Measurements from ENCODE around the gene DHRS3.

DNA sequence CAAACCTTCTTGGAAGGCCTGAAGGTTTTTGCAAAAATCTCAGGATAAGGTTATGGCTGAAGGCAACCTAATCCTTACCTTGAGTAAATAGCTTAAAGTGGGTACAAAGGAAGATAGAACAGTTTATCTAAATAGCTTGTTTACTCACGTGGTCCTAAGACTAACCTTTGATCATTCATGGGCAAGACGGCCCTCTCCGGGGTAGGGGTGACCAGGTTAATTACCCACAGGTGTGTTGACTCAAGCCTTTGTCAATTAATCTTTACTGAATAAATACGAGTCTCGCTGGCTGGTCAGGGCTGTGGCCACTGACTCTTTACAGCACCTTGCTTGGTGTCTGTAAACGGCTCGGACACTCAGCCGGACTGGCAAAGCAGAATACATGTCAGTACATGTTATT lies 36.6 kb upstream of the DHRS3 start:
- TF ChIP-seq CTCF (IDR thresholded peaks at IDR 0.05; ENCODE audit: insufficient read depth, low read length, poor library complexity, severe bottlenecking) (no peak), EZH2phosphoT487 (conservative IDR thresholded peaks at IDR 0.05; ENCODE audit: low read length) (no peak)
